ENCODE measurements around the gene PCDHA8.
A peak's percentile ranks its signal among the peaks of the same experiment; 100 is the strongest.
"Not testable (repeated sequence)": the region's sequence is repeated elsewhere in the genome, so short reads cannot be mapped to it uniquely, and the experiment has no call there.

PCDHA8 gene

GRCh38 chr5:140868721-140869554, 28.0 kb downstream of the PCDHA8 start, which contains the start of gene PCDHA11:
TSS of gene PCDHA11 (plus strand) at chr5:140868957. CDS start at chr5:140869104, 147 bp downstream.
- DNase-seq: peak; percentile 10
- in situ Hi-C loops (cut with HindIII; ENCODE audit: low pct_ligation_motif_present, low pct_unique_long_range_greater_than_20kb, low sequenced_read_pairs): no loop called here

GRCh38 chr5:140869555-140869886, 28.5 kb downstream of the PCDHA8 start:
- no peak for DNase-seq
- in situ Hi-C loops (cut with HindIII; ENCODE audit: low pct_ligation_motif_present, low pct_unique_long_range_greater_than_20kb, low sequenced_read_pairs): no loop called here

GRCh38 chr5:140870221-140871201, 29.5 kb downstream of the PCDHA8 start:
- in situ Hi-C loops (cut with HindIII; ENCODE audit: low pct_ligation_motif_present, low pct_unique_long_range_greater_than_20kb, low sequenced_read_pairs): no loop called here
- no peak for DNase-seq

- DNase-seq: no peak
- in situ Hi-C loops (cut with HindIII; ENCODE audit: low pct_ligation_motif_present, low pct_unique_long_range_greater_than_20kb, low sequenced_read_pairs): no loop called here
Measured at GRCh38 chr5:140875085-140876065, 34.4 kb downstream of the PCDHA8 start, which contains the start of gene PCDHA12. TSS of gene PCDHA12 (plus strand) at chr5:140875308. CDS start at chr5:140875473, 165 bp downstream.

GRCh38 chr5:140876541-140877261, 35.7 kb downstream of the PCDHA8 start:
- DNase-seq; in situ Hi-C loops (cut with HindIII; ENCODE audit: low pct_ligation_motif_present, low pct_unique_long_range_greater_than_20kb, low sequenced_read_pairs): not testable (repeated sequence)

GRCh38 chr5:140877262-140877581, 36.2 kb downstream of the PCDHA8 start:
- in situ Hi-C loops (cut with HindIII; ENCODE audit: low pct_ligation_motif_present, low pct_unique_long_range_greater_than_20kb, low sequenced_read_pairs): no loop called here
- DNase-seq: no peak

- in situ Hi-C loops (cut with HindIII; ENCODE audit: low pct_ligation_motif_present, low pct_unique_long_range_greater_than_20kb, low sequenced_read_pairs): no loop called here
- DNase-seq: no peak
Measured at GRCh38 chr5:140881889-140882590, 41.1 kb downstream of the PCDHA8 start, which contains the start of gene PCDHA13. TSS of gene PCDHA13 (plus strand) at chr5:140882124. CDS start at chr5:140882269, 145 bp downstream.

- in situ Hi-C loops (cut with HindIII; ENCODE audit: low pct_ligation_motif_present, low pct_unique_long_range_greater_than_20kb, low sequenced_read_pairs): no loop called here
- DNase-seq: no peak
Measured at GRCh38 chr5:140882591-140882899, 41.6 kb downstream of the PCDHA8 start.

GRCh38 chr5:140883373-140883772, 42.4 kb downstream of the PCDHA8 start:
- in situ Hi-C loops (cut with HindIII; ENCODE audit: low pct_ligation_motif_present, low pct_unique_long_range_greater_than_20kb, low sequenced_read_pairs): no loop called here
- no peak for DNase-seq

GRCh38 chr5:140883927-140884697, 43.1 kb downstream of the PCDHA8 start:
- no peak for DNase-seq
- in situ Hi-C loops (cut with HindIII; ENCODE audit: low pct_ligation_motif_present, low pct_unique_long_range_greater_than_20kb, low sequenced_read_pairs): no loop called here

All from ACHN (cell line).